SU-DHL-6 (cell line): Measurements from ENCODE around the gene COL18A1.

ENCODE experiments used
- H2AFZ ChIP-seq: fragments of 200-600 bp; sonication (generic); 2 replicates; pipeline ENCODE4 v1.6.1; 2014; ENCODE audit warnings: low read depth, mild to moderate bottlenecking, moderate library complexity, mixed read lengths, antibody characterized with exemption, low read length; ENCODE audit not compliant: severe bottlenecking
- H3F3A ChIP-seq: fragments of 200-600 bp; shearing (Covaris generic); 2 replicates; pipeline ENCODE4 v1.6.0; 2016; ENCODE audit warnings: antibody characterized with exemption, mild to moderate bottlenecking; ENCODE audit not compliant: insufficient read depth
- H3K27ac ChIP-seq: fragments of 200-600 bp; sonication (generic); 2 replicates; pipeline ENCODE4 v1.5.1; 2016; ENCODE audit warnings: low read depth, mild to moderate bottlenecking, low read length, moderate library complexity, mixed read lengths
- H3K27me3 ChIP-seq: fragments of 200-600 bp; sonication (generic), shearing (Covaris generic); 2 replicates; pipeline ENCODE4 v1.6.0; 2014; ENCODE audit warnings: mild to moderate bottlenecking, low read length
- H3K36me3 ChIP-seq: fragments of 200-600 bp; sonication (generic); 2 replicates; pipeline ENCODE4 v1.6.1; 2014; ENCODE audit warnings: mild to moderate bottlenecking, low read length, mixed read lengths
- H3K4me2 ChIP-seq: fragments of 300-600, 200-600 bp; shearing (Covaris generic), sonication (generic); 2 replicates; pipeline ENCODE4 v1.6.0; 2014; ENCODE audit warnings: low read length, low read depth, mild to moderate bottlenecking; ENCODE audit not compliant: poor library complexity, severe bottlenecking
- H3K4me3 ChIP-seq: fragments of 200-600 bp; sonication (generic); 2 replicates; pipeline ENCODE4 v1.5.1; 2014; ENCODE audit warnings: antibody characterized with exemption, low read length, mild to moderate bottlenecking, mixed read lengths; ENCODE audit not compliant: insufficient read depth, poor library complexity, severe bottlenecking
- H3K79me2 ChIP-seq: fragments of 200-600 bp; sonication (generic); 2 replicates; pipeline ENCODE4 v1.6.1; 2014; ENCODE audit warnings: mild to moderate bottlenecking, low read length, moderate library complexity; ENCODE audit not compliant: insufficient read depth
- H3K9ac ChIP-seq: fragments of 200-600 bp; sonication (generic); 2 replicates; pipeline ENCODE4 v1.7.0; 2014; ENCODE audit warnings: mild to moderate bottlenecking, low read length
- H3K9me2 ChIP-seq: fragments of 200-600 bp; sonication (generic); replicated peaks from 2 replicates; pipeline ENCODE4 v1.6.1; 2014; ENCODE audit warnings: low read length; ENCODE audit not compliant: insufficient read depth
- H3K9me3 ChIP-seq: fragments of 200-600 bp; sonication (generic); 2 replicates; pipeline ENCODE4 v1.6.1; 2014; ENCODE audit warnings: low read length, mixed read lengths; ENCODE audit not compliant: insufficient read depth
- H4K20me1 ChIP-seq: fragments of 200-600 bp; sonication (generic); 2 replicates; pipeline ENCODE4 v1.6.1; 2014; ENCODE audit warnings: low read depth, mild to moderate bottlenecking, antibody characterized with exemption, low read length, moderate library complexity, mixed read lengths
- EZH2phosphoT487 ChIP-seq: fragments of 200-600 bp; sonication (generic), shearing (Covaris generic); conservative IDR thresholded peaks from 2 replicates; pipeline ENCODE4 v1.6.1; 2018; ENCODE audit warnings: mild to moderate bottlenecking, antibody characterized with exemption, low read length, moderate library complexity, mixed read lengths
- TF ChIP-seq, protein P1 (sequence below): fragments of 200-600 bp; sonication (generic); IDR thresholded peaks from one replicate; pipeline ENCODE4 v1.5.1; 2017; ENCODE audit warnings: antibody characterized with exemption, mild to moderate bottlenecking, low read length, moderate library complexity; ENCODE audit not compliant: insufficient read depth, poor library complexity, severe bottlenecking

The COL18A1 gene

DNA sequence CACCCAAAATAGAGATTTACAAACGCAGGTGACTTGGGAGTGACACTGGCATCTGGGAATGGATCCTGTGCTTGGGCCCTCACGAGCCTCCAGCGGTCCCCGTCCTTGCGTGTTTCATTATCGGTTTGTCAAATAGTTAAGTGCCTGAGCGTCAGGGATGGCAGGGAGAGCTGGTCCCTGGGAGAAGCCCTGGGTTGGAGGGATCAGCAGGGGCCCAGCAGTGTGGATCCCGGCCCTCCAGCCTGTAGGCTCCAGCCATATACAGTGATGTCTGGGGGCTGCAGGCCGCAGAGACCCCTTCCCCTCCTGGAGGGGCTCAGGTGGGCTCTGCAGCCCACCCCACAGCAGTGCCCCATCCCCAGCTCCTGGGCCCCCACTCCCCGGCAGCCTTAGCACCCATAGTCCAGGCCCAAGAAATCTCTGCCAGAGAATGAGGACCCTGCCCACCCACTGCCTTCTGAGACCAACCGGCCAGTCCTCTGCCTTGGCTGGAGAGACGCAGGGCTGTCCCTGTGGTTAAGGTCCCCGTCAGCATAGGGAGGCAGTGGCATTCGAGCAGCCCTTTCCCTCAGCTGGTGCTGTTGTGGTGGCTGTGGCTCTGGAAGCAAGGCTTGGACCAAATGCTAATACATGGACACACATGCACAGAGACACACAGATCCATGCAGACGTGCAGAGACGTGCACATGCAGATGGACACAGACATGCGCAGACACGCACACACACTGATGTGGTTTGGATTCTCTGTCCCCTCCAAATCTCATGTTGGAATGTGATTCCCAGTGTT, 139.7 kb downstream of the COL18A1 start:
- no peak overlapping the region for H3K4me3 ChIP-seq
- H3K4me2 ChIP-seq: no peak overlapping the region
- TF ChIP-seq, protein P1, sequence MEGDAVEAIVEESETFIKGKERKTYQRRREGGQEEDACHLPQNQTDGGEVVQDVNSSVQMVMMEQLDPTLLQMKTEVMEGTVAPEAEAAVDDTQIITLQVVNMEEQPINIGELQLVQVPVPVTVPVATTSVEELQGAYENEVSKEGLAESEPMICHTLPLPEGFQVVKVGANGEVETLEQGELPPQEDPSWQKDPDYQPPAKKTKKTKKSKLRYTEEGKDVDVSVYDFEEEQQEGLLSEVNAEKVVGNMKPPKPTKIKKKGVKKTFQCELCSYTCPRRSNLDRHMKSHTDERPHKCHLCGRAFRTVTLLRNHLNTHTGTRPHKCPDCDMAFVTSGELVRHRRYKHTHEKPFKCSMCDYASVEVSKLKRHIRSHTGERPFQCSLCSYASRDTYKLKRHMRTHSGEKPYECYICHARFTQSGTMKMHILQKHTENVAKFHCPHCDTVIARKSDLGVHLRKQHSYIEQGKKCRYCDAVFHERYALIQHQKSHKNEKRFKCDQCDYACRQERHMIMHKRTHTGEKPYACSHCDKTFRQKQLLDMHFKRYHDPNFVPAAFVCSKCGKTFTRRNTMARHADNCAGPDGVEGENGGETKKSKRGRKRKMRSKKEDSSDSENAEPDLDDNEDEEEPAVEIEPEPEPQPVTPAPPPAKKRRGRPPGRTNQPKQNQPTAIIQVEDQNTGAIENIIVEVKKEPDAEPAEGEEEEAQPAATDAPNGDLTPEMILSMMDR: no peak
- TF ChIP-seq EZH2phosphoT487: no peak

DNA sequence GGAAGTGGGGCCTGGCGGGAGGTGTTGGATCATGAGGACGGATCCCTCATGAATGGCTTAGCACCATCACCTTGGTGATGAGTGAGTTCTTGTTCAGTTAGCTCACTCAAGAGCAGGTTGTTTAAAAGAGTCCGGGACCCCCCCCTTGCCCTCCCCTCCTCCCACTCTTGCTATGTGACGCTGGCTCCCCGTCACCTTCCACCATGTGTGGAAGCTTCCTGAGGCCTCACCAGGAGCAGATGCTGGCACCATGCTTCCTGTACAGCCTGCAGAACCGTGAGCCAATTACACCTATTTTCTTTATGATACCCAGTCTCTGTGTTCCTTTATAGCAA, 140.2 kb downstream of the COL18A1 start:
- Histone ChIP-seq H3K79me2 (peaks cover 15% of the 10 kb centered on the region), H4K20me1 (no peaks in the 10 kb centered on the region), H3K4me3 (no peak overlapping the region), H3K36me3 (no peaks in the 10 kb centered on the region), H3K9me2 (no peaks in the 10 kb centered on the region), H3K27ac (no peak overlapping the region), H3K4me2 (no peak overlapping the region), H2AFZ (no peak overlapping the region), H3K27me3 (no peaks in the 10 kb centered on the region), H3F3A (no peaks in the 10 kb centered on the region), H3K9ac (no peak overlapping the region), H3K9me3 (no peaks in the 10 kb centered on the region)
- TF ChIP-seq, protein P1: no peak
- TF ChIP-seq EZH2phosphoT487: no peak

More for the DNA sequence above, 139.7 kb downstream of the COL18A1 start:
- Histone ChIP-seq H3K79me2 (peaks cover 20% of the 10 kb centered on the region), H3K27ac (no peak overlapping the region), H3K36me3 (no peaks in the 10 kb centered on the region), H3K9ac (no peak overlapping the region), H3K9me3 (no peaks in the 10 kb centered on the region), H2AFZ (no peak overlapping the region), H3K27me3 (no peaks in the 10 kb centered on the region), H3K9me2 (no peaks in the 10 kb centered on the region), H4K20me1 (no peaks in the 10 kb centered on the region), H3F3A (no peaks in the 10 kb centered on the region)

DNA sequence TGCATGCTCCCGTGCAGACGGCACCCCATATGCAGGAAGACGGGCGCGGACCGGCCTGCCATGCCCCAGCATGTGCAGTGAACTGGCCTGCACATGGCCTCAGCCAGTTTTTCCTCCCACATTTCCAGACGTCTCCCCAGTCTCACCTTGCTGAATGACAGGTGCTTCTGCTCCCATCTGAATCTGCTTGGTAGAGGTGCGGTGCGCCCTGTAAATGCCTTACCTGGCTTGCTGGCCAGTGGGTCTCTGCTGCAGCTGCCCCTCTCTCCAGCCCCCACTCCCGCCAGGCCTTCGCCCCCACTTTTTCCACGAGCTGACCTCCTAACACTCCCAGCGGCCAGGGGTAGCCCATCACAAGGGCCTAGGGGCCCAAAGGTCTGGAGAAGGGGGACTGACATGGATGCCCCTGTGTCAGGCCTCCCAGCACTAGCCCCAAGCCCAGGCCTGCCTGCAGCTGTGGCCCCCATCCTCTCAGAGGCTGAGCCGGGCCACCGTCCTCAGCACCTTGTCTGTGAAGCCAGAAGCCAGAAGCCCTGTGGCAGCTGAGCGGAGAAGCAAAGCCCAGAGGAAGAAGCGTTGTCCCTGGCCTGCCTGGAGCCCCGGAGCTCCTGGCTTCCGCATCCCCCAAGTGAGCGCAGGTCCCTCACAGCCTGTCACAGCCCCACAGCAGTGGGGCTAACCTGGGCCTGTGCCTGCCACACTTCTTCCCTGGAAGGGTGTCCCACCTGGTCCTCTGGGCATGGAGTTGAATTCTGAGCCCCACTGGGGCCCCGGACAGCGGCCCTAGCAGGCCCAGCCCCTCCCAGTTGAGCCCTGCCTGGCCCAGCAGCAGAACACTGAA, 140.9 kb downstream of the COL18A1 start:
- Histone ChIP-seq H3K9me3 (no peaks in the 10 kb centered on the region), H3K4me3 (no peak overlapping the region), H4K20me1 (no peaks in the 10 kb centered on the region), H3K4me2 (no peak overlapping the region), H3K79me2 (peaks cover 8% of the 10 kb centered on the region), H3K27ac (no peak overlapping the region), H3K9me2 (no peaks in the 10 kb centered on the region), H2AFZ (no peak overlapping the region), H3F3A (no peaks in the 10 kb centered on the region), H3K9ac (no peak overlapping the region), H3K36me3 (no peaks in the 10 kb centered on the region), H3K27me3 (no peaks in the 10 kb centered on the region)
- TF ChIP-seq EZH2phosphoT487: no peak
- TF ChIP-seq, protein P1: no peak
